GM21723 (cell line): ENCODE measurements around the gene FXR2.
A peak's percentile ranks its signal among the peaks of the same experiment; 100 is the strongest.
"Not testable (repeated sequence)": the region's sequence is repeated elsewhere in the genome, so short reads cannot be mapped to it uniquely, and the experiment has no call there.

ENCODE experiments used
- ATAC-seq: cut with Tn5 transposase; IDR thresholded peaks from one replicate; pipeline ENCODE4 v1.9.1; 2021; ENCODE audit warnings: mild to moderate bottlenecking, moderate library complexity; ENCODE audit not compliant: unreplicated experiment

FXR2 gene

DNA sequence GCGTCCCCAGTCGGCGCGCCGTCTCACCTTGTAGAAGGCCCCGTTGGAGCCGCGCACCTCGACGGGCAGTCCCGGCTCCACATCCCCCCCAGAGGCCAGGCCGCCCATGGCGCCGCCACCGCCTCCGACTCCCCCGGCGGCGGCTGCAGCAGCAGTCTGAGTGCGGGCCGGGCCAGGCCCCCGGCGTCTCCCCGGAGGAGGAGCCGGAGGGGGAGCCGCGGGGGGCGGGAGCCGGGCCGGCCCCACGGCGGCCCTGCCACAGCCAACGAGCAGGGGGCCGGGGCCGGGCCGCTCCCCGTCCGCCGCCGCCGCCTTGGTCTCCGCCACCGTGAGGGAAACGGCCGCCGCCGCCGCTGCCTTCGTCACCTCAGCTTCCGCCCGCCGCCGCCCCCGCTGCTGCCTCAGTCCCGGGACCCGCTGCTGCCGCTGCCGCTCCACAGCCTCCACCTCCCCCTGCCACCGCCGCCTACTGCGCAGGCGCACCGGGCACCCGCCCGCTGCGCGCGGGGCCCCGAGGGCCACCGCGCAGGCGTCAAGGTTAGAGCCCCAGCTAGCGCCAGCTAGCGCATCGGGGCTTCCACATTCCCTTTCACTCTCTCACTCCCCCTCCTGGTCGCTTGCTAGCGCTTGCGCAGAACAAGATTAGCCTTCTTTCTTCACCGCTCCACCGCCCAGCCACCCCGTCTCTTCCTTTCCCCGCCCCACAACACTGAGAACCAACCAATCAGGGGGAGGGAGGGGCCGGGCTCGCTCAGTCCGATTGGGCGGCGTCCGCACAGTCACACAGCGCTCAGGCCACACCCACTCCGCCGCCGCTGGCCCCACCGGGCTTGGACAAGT lies at the start of gene FXR2:
FXR2 (minus strand) TSS at position 473 of the 840 bp plus-strand sequence; CDS start at position 108, 365 bp downstream.
- ATAC-seq = peak; percentile 81

DNA sequence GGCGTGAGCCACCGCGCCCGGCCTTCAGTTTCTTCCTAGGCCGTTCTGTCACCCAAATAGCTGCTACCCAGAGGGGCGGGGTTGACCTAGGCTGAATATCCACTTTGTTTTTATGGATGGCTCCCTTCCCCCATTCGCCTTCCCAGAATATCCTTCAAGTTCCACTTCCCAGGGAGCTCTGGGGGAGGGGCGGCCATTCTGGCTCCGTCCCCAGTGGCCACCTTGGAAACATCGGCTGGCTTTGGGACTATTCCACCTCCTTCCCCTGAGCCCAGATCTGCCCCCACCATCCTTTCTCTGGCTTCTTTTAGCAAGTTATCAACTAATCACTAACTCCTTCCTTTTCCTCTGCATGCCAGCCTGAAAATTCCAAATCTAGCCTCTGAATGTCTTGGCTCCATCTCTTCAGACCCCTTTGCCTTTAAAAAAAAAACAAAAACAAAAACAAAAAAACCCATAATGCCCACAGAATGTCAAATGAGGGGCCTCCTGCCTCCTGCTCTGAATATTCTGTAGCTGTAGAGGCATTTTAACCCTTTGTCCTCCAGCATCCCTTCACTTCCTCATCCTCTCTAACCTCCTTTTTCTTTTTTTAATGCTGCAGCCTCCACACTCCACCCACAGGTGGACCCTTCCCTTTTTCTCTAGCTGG lies 42.4 kb upstream of the FXR2 start:
- ATAC-seq = no peak

DNA sequence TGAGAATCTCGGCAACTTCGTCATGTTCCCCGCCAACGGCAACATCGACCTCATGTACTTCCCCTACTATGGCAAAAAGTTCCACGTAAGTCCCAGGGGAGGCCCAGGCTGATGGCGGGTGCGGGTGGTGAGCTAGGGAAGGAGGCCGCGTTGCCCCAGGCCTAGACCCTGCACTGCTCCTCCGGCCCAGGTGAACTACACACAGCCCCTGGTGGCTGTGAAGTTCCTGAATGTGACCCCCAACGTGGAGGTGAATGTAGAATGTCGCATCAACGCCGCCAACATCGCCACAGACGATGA lies 40.8 kb upstream of the FXR2 start:
- ATAC-seq = no peak

DNA sequence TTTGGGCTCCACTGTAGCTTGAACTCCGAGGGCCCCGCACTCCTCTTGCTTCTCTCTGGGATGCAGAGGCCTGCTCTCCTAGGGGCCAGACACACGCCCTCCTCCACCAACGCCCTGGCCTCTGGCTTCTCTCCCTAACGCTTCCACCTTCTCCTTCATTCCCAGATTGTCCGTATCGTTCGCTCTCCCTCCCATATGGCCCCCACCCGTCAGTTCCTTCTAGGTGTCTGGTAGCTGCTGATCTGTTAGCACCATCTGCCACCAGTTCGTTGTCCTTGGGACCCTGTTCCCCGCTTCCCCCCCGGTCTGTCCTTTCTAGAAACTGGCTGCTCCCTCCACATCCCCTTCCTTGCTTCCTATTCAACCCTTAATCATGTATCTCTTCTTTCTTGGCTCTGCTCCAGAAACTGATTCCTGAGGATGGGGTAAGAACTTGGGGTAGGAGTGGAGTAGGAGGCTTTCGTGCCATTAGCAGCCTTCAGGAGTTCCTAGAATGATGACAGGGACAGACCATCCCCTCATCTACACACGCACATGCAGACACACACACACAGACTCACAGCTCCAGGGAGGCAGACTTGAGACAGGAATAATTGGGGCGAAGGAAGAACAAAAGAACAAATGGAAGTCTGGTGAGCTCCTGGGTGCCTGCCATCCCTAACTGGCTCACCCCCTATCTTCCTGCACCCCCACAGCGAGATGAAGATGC lies 40.3 kb upstream of the FXR2 start:
- ATAC-seq = no peak

DNA sequence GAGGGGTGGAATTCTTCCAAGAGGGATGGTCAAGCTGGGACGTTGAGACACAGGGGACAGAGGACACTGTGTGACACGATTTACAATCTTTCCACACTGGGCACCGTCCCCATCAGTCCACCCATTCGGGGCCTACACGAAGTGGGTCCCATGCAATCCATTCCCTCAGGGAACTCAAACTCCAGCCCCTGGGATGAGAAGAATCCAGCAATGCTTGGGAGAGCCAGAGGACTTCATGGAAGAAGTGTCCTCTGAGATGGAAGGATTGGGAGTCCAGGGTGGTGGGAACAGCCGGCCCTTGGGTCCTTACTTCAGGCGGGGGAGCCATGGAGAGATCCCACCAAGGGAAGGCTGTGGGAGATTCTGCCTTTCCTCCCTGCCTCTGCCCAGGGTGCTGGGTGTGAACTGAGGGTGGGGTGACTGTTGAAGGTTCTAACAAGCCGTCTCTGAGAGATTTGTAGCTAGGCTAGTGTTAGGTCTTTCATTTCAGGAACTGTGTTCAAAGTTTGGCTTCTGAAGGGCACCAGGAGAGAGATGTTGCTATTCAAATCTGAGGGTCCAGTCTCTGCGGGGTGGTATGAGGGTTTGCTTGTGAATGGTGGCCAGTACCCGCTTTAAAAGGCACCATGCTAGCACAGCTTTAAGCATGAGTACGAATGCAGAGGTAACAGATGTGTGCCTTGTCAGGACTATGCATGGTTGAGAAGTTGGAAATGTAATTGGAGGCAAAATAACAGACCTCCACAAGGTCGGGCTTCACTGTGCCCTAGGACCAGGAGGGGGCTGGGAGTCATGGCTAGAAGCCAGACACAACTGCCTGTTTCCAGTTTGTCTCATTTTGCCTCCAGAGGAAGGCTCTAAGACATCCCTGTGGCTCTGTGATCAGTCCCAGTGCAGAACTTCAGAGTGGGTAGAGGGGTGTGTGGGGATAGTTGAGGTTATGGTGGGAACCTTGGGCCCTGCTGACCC lies 38.0 kb upstream of the FXR2 start:
- ATAC-seq = no peak

DNA sequence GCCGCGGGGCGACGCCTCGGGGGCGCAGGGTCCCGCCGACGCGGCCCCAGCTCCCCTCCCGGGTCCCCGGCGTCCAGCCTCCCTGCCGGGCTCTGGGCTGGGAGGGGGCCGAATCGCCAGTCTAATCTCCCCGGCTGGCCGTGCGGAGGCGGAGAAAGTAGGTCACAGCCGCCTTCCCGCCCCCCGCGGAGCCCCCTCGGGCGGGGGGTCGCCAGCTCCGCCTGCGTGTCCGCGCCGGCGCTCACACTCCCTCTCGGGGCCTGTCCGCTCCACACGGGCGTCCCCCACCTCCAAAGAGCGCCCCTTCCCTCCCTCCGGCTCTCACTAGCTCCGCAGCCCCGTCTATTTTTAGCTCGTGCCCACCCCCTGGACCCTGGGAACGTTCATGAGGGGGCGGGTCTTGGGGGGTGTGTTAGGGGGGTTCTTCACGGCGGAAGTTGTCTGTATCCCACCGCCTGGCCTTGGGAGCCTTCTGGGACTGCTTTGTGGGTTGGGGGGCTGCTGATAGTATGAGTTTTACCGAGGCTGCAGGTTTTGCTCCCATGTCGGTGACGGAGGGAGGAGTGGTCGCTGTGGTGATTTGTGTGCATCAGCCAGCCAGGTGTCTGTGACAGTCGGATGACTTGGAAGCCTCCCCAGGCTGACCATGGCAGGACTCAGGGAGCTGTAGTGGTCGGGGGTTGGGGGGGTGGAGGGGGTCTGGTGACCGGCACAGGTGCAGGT lies 37.1 kb upstream of the FXR2 start:
- no peak for ATAC-seq

DNA sequence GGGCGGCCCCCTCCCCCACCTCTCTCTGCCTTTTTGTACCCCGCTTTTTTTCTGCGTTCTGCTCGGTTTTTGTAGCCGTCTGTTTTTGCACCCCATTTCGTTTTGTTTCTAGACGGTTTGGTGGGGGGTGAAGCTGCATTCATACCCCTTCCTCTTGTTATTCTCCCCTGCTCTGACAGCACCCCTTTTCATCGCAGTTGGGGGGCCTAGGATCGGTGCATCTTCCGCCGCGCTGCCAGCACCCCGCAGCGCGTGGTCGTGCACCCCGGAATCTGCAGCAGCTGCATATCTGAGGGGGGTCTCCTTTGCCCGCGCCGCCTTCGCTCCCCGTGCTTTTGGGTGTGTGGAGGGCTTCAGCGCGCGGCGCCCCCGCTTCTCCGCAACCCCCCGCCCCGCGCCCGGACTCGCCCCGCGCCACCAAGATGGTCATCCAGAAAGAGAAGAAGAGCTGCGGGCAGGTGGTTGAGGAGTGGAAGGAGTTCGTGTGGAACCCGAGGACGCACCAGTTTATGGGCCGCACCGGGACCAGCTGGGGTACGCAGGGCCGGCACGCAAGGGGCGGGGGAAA lies 36.5 kb upstream of the FXR2 start:
- ATAC-seq = no peak

DNA sequence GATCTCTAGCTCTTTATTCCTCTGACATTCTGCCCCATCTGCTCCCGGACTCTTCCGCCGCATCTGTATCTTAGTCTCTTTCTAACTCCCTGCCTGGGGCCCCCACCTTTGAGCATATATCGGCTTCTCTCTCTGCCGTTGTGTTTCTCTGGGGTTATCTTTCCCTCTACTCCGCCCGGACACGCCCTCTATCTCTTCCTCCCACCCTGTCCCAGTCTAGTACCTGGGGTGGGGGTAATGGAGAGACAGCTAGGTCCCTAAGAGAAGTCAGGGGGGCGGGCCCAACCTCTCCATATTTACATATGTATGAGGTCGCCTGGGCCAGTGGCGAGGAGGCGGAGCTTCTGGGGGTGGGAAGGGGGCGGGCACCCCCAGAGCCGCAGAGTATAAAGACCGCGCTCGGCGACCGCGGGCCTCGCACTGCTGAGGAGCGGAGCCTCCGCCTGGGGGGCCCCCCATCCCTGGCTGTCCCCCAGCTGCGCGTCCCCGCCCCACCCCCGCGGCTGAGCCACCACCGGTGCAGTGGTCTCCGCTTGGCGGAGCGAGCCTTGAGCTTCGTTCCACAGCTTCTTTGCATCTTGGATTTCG lies 35.9 kb upstream of the FXR2 start, which contains the start of gene ATP1B2:
ATP1B2 (plus strand) TSS at position 418 of the 588 bp plus-strand sequence. CDS start 593 bp downstream, outside the sequence.
- ATAC-seq = no peak

DNA sequence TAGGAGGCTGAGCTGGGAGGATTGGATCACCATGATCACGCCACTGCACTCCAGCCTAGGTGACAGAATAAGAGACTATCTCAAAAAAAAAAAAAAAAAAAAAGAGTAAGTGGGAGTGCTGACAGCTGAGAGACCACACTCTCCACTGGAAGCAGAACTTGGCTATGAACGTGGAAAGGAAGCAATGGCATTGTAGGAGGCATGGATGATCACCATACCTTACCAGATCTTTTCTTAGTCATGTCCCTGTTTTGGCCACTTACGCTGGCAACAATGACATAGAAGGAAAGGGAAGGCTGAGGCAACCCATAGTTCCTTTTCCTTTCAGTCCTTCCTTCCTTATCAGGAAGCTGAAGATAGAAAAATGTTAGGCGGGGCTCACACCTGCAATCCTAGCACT lies 32.3 kb upstream of the FXR2 start:
- no peak for ATAC-seq

DNA sequence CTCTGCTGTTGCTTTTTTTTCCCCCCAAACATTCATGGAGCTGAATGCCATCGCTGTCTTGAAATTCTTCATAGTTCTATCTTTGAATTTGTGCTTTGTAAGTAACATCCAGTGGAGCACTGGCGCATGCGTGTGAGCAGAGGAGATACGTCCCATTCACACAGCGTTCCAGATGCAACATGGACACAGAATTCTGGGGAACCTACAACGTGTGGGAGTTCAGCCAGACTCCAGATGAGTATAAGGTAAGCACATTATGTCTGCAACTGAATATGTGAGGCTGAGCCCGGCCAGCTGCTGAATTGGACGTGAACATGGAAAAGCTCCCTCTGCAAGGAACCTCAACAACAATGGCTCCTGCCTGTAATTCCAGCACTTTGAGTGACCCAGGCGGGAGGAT lies 31.8 kb upstream of the FXR2 start:
- no peak for ATAC-seq

DNA sequence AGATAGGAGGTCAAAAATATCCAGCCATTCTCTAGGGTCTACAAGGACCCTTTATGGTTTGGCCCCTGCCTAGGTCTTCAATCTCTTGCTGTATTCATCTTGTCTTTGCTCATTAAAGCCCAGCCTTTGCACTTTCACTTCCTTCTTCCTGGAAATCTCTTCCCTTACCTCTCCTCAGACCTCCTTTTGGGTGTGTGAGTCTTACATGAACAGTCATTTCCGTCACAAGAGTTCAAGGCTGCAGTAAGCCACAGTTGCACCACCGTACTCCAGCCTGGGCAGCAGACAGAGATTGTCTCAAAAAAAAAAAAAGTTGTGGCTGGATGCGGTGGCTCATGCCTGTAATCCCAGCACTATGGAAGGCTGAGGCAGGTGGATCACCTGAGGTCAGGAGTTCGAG lies 30.1 kb upstream of the FXR2 start:
- no peak for ATAC-seq

DNA sequence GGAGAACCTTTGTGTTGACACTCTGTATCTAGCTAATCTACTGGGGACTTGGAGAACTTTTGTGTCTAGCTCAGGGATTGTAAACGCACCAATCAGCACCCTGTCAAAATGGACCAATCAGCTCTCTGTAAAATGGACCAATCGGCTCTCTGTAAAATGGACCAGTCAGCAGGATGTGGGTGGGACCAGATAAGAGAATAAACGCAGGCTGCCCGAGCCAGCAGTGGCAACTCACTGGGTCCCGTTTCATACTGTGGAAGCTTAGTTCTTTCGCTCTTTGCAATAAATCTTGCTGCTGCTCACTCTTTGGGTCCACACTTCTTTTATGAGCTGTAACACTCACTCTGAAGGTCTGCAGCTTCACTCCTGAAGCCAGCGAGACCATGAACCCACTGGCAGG lies 26.9 kb upstream of the FXR2 start:
- not testable (repeated sequence) for ATAC-seq

DNA sequence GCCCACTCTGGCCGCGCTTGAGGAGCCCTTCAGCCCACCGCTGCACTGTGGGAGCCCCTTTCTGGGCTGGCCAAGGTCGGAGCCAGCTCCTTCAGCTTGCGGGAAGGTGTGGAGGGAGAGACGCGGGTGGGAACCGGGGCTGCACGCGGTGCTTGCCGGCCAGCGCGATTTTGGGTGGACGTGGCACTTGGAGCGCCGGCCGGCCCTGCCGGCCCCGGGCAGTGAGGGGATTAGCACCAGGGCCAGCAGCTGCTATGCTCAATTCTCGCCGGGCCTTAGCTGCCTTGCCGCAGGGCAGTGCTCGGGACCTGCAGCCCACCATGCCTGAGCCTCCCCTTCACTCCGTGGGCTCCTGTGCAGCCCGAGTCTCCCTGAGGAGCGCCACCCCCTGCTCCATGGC lies 26.1 kb upstream of the FXR2 start:
- no peak for ATAC-seq

DNA sequence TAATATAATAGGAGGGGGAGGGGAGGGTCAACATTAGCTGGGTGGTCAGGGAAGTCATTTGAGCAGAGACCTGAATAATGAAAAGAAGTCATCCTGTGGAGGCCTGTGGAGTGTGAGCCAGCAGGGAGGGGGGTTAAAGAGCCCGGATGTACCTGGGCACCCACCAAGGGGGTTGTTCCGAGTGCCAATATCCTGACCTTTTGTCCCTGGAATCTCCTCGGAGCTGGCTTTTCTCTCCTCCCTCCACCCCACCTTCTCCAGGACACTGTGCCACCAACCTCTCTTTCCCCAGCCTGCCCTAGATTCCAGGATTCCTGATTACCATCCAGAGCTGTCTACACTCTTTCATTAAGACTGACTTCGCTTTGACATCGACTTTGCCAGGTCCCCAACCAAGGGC lies 21.5 kb upstream of the FXR2 start:
- no peak for ATAC-seq

DNA sequence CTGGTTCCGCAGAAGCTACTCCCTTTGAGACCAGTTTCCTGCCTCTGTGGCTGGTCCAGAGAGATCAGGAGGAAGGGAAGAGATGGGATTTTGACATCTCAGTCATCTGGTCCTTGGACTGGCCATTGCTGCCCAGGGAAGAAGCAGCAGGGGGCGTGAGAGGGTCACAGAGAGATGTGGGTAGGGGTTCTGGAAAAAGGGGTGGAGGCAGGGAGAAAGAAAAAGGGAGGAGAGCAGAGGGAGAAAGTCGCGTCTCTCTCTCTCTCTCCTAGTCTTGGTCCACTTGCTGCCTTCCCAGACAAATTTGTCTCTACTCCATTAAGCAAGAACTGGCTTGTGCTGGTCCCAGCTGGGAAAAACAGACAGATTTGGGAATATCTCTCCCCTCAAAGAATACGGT lies 19.7 kb upstream of the FXR2 start:
- ATAC-seq = no peak

DNA sequence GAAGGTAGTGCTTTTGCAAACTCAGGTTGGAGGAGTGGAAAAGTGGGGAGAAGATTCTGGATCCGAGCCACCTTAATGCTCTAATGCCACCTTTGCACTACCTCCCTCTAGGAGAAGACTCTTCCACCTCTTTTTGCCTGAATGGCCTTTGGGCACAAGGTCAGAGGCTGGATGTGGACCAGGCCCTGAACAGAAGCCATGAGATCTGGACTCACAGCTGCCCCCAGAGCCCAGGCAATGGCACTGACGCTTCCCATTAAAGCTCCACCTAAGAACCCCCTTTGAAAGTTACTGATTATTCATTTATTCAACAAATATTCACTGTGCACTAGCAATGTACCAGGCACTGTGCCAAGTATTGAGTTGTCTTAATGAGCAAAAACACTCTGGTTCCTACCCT lies 18.4 kb upstream of the FXR2 start:
- no peak for ATAC-seq

DNA sequence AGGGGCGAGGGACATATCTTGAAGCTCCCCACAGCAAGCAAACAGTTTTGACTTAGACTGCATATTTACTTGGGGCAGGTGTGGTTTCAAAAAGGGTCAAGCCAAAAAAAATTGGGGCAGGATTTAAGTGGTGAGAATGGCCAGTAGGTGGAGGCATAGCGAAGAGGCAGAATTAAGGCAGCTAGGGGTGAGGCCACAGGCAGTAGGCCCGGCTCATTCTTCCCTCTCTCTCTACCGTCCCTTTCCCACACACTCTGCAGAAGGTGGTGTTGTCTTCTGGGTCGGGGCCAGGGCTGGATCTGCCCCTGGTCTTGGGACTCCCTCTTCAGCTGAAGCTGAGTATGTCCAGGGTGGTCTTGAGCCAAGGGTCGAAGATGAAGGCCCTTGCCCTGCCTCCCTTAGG lies 17.8 kb upstream of the FXR2 start:
- no peak for ATAC-seq

DNA sequence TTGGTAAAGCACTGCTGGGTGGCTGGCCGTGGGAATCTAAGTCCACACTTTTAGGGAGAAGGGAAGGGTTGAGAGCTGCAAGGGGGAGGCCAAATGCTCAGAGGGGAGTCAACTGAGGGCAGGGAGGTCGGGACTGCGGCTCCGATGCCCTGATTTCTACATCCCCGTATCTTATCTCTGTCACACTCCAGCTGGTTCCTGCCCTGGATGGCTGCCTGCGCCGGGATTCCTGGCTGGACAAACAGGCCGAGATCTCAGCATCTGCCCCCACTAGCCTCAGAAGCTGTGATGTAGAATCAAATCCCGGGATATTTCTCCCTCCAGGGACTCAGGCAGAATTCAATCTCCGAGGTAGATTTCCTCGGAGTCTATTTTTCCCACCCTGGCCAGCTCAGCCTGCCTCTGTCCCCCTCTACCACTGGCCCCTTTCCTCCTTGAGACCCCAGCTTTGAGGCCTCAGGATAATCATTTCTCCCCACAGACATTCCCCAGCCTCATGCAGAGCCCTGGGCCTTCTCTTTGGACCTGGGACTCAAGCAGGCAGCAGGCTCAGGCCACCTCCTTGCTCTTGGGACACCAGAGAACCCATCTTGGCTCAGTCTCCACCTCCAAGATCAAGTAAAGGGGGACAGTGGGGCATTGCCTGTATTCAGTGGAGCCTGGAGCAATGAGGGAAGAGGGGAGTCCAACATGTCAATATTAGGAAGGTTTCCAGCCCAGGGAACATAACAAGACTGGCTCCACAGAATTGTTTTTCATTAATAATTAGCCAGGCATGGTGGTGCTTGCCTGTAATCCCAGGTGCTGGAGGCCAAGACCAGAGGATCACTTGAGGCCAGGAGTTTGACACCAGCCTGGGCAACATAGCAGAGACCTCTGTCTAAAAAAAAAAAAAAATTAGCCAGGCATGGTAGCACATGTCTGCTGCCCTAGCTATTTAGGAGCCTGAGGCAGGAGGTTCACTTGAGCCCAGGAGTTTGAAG lies 17.0 kb upstream of the FXR2 start:
- ATAC-seq = no peak
